Endothelial cell of umbilical vein (primary cell): Measurements from ENCODE around the gene LILRA2. TPM values are rescaled to one million over a fixed set of nuclear protein-coding genes. Genes with fewer than 3 reads are reported as not detected.
"Not testable (repeated sequence)": the region's sequence is repeated elsewhere in the genome, so short reads cannot be mapped to it uniquely, and the experiment has no call there.

Source experiments
- BruUV-seq: library from RNA; stranded (reverse); fragments of 400-500 nt; replicated peaks from 2 replicates; lab custom pipeline; 2021; lab: Mats Ljungman, UMichigan
- CTCF ChIA-PET: fragments of 300-600, 350-600 bp; sonication (Branson Sonifier 250); formaldehyde crosslinking; loops from one replicate; lab custom pipeline; 2021; ENCODE audit warnings: antibody characterized with exemption, inconsistent platforms; lab: Charles Lee
- POLR2A ChIA-PET: fragments of 300-600, 350-600 bp; sonication (Branson Sonifier 250); formaldehyde crosslinking; loops from one replicate; lab custom pipeline; 2021; ENCODE audit warnings: antibody characterized with exemption, inconsistent platforms; lab: Charles Lee
- DNase-seq: peaks from one replicate; pipeline ENCODE4 v3.0.0-alpha.2; 2011; ENCODE audit warnings: low read depth, low spot score
- FAIRE-seq: peaks from 2 replicates; lab custom pipeline; 2011; peaks lifted over from hg19 to GRCh38; lab: Jason Lieb, UNC
- H2AFZ ChIP-seq: 2 replicates; pipeline ENCODE4 v1.6.0; 2012; ENCODE audit warnings: low read depth, low read length, control low read depth, inconsistent platforms
- H3K27ac ChIP-seq: 2 replicates; pipeline ENCODE4 v1.5.1; 2011; ENCODE audit warnings: low read depth, mild to moderate bottlenecking, control low read depth, low read length, moderate library complexity; ENCODE audit not compliant: insufficient read depth
- H3K27me3 ChIP-seq, 2 experiments: 2 replicates each; pipeline versions ENCODE4 v1.6.0 to v1.6.1; 2011; ENCODE audit warnings: low read length in 2 of 2, mixed read lengths in 1 of 2; ENCODE audit not compliant: control insufficient read depth in 2 of 2, insufficient read depth in 2 of 2
- H3K36me3 ChIP-seq, 2 experiments: 2 replicates in 1 of 2; 3 replicates in 1 of 2; pipeline ENCODE4 v1.5.1; 2011; ENCODE audit warnings: low read length in 2 of 2, mild to moderate bottlenecking in 1 of 2, moderate library complexity in 1 of 2; ENCODE audit not compliant: control insufficient read depth in 2 of 2, insufficient read depth in 2 of 2; ENCODE audit errors: extremely low read depth in 1 of 2
- H3K4me1 ChIP-seq: 3 replicates; pipeline ENCODE4 v1.5.1; 2011; ENCODE audit warnings: mild to moderate bottlenecking, low read length; ENCODE audit not compliant: control insufficient read depth, insufficient read depth; ENCODE audit errors: extremely low read depth
- H3K4me2 ChIP-seq: 2 replicates; pipeline ENCODE4 v1.6.1; 2011; ENCODE audit warnings: low read length, control low read depth, mixed read lengths; ENCODE audit not compliant: insufficient read depth
- H3K4me3 ChIP-seq, 3 experiments: fragments of 200-600 bp in 1 of 3; sonication (generic), shearing (Covaris generic) in 1 of 3; replicated peaks in 1 of 3; 2 replicates each; pipeline ENCODE4 v1.5.1; 2011 to 2016; ENCODE audit warnings: control low read depth in 3 of 3, low read length in 3 of 3, mild to moderate bottlenecking in 2 of 3, inconsistent platforms in 1 of 3, low read depth in 1 of 3, moderate library complexity in 1 of 3; ENCODE audit not compliant: insufficient read depth in 1 of 3
- H3K79me2 ChIP-seq: 2 replicates; pipeline ENCODE4 v1.6.0; 2012; ENCODE audit warnings: low read length, inconsistent platforms; ENCODE audit not compliant: control insufficient read depth, insufficient read depth
- H3K9ac ChIP-seq: replicated peaks from 2 replicates; pipeline ENCODE3; 2011; ENCODE audit warnings: low read length, control low read depth; ENCODE audit not compliant: insufficient read depth; ENCODE audit errors: extremely low read depth
- H3K9me1 ChIP-seq: replicated peaks from 3 replicates; pipeline ENCODE4 v1.6.0; 2011; ENCODE audit warnings: mild to moderate bottlenecking, low read length; ENCODE audit not compliant: control insufficient read depth, insufficient read depth; ENCODE audit errors: extremely low read depth
- H3K9me3 ChIP-seq: replicated peaks from 2 replicates; pipeline ENCODE4 v1.5.1; 2012; ENCODE audit warnings: low read length, inconsistent platforms; ENCODE audit not compliant: control insufficient read depth, insufficient read depth
- H4K20me1 ChIP-seq: replicated peaks from 2 replicates; pipeline ENCODE3; 2011; ENCODE audit warnings: mild to moderate bottlenecking, low read length; ENCODE audit not compliant: control insufficient read depth, insufficient read depth; ENCODE audit errors: extremely low read depth
- EZH2 ChIP-seq: IDR thresholded peaks from 2 replicates; pipeline ENCODE4 v1.6.1; 2012; ENCODE audit warnings: borderline replicate concordance, low read depth, mild to moderate bottlenecking, moderate library complexity, low read length, inconsistent platforms; ENCODE audit not compliant: severe bottlenecking
- FOS ChIP-seq: IDR thresholded peaks from 2 replicates; pipeline ENCODE4 v1.6.1; 2011; ENCODE audit warnings: mild to moderate bottlenecking, low read length, moderate library complexity, borderline replicate concordance; ENCODE audit not compliant: insufficient read depth
- GATA2 ChIP-seq: IDR thresholded peaks from 2 replicates; pipeline ENCODE4 v1.7.0; 2011; ENCODE audit warnings: low read depth, mild to moderate bottlenecking, moderate library complexity, mixed read lengths, low read length; ENCODE audit not compliant: insufficient read length, insufficient read depth
- JUN ChIP-seq: IDR thresholded peaks from 2 replicates; pipeline ENCODE4 v1.6.1; 2011; ENCODE audit warnings: borderline replicate concordance, low read depth; ENCODE audit not compliant: insufficient read length, insufficient read depth
- MYC ChIP-seq: IDR thresholded peaks from one replicate; pipeline ENCODE4 v1.6.1; 2011; ENCODE audit warnings: mild to moderate bottlenecking, low read depth, low read length
- POLR2A ChIP-seq: IDR thresholded peaks from 2 replicates; pipeline ENCODE4 v1.6.1; 2012; ENCODE audit warnings: low read depth, mild to moderate bottlenecking, control low read depth, low read length
- POLR2AphosphoS5 ChIP-seq: IDR thresholded peaks from 2 replicates; pipeline ENCODE4 v1.6.1; 2012; ENCODE audit warnings: low read depth, mild to moderate bottlenecking, control low read depth, low read length, moderate library complexity; ENCODE audit not compliant: insufficient read depth
- dilution Hi-C: fragments of 300-500 bp; cut with MboI; formaldehyde crosslinking; loops from one replicate; pipeline ENCODE4 v1.15.0; 2019; ENCODE audit warnings: low sequenced_read_pairs; ENCODE audit not compliant: extremely low pct_ligation_motif_present
- intact Hi-C: fragments of 100-400 bp; cut with micrococcal nuclease; formaldehyde crosslinking; loops from one replicate; pipeline ENCODE4 v1.10.0; 2022
- polyA plus RNA-seq, 4 experiments: library from polyadenylated mRNA; depleted of rRNA in 3 of 4; stranded (reverse) in 3 of 4; unstranded in 1 of 4; fragments of >200 nt; gene quantifications; 2 replicates each; pipeline versions ENCODE4 v1.2.1 to v1.2.3, GENCODE V29; 2011 to 2012; ENCODE audit warnings: missing spikeins in 1 of 4
- total RNA-seq: library from RNA; stranded (reverse); gene quantifications from 2 replicates; pipeline ENCODE4 v1.2.3, GENCODE V29; 2021
- TF ChIP-seq, protein P1 (sequence below): IDR thresholded peaks from 2 replicates; pipeline ENCODE4 v1.6.1; 2011; ENCODE audit not compliant: insufficient read depth, insufficient read length
- TF ChIP-seq, protein P2 (sequence below), 2 donors: IDR thresholded peaks; 1 replicate in 1 of 2; 2 replicates in 1 of 2; pipeline ENCODE4 v1.5.1; 2011; ENCODE audit warnings: low read length in 2 of 2, mild to moderate bottlenecking in 2 of 2, moderate library complexity in 2 of 2, control low read depth in 1 of 2, inconsistent platforms in 1 of 2, low read depth in 1 of 2; ENCODE audit not compliant: insufficient read depth in 1 of 2; ENCODE audit errors: extremely low read depth in 1 of 2

Gene LILRA2
- total and polyA plus RNA-seq, 2 donors (not counting 3 experiments of a cell fraction or from before 2014, with no cell fraction given) = not detected

DNA sequence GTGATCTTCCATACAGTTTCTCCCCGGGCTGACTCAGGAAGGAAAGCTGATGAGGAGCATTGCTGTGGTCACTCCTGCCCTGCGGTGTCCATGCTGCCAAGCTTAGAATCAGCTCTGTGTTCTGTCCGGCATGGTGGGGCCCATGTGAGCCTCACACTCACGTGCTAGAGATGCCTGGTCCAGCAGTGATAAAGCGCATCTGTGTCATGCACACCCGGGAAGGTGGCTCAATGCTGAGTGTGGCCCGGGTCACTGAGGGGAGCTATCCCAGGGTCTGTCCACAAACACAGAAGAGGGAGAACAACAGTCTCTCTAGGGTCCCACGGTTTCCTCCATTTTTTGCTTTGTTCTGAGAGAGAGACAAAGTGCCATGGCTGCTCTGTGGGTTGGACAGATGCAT, 53.2 kb downstream of the LILRA2 start:
- no peaks in the 10 kb centered on the region for H3K9me1 ChIP-seq
- no peaks in the 10 kb centered on the region for H3K79me2 ChIP-seq
- H3K27ac ChIP-seq = no peak overlapping the region
- no peak for FAIRE-seq
- H3K9me3 ChIP-seq = no peaks in the 10 kb centered on the region
- no peak overlapping the region for H3K9ac ChIP-seq
- DNase-seq = no peak
- no peaks in the 10 kb centered on the region for H3K4me1 ChIP-seq
- POLR2A ChIA-PET = no interaction called here
- H3K4me2 ChIP-seq = no peak overlapping the region
- H3K4me3 ChIP-seq = no peak overlapping the region
- TF ChIP-seq POLR2AphosphoS5 (no peak), EZH2 (no peak), MYC (no peak), GATA2 (no peak), POLR2A (no peak), JUN (no peak), FOS (no peak)
- TF ChIP-seq, protein P1, sequence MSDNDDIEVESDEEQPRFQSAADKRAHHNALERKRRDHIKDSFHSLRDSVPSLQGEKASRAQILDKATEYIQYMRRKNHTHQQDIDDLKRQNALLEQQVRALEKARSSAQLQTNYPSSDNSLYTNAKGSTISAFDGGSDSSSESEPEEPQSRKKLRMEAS = no peak
- TF ChIP-seq, protein P2, sequence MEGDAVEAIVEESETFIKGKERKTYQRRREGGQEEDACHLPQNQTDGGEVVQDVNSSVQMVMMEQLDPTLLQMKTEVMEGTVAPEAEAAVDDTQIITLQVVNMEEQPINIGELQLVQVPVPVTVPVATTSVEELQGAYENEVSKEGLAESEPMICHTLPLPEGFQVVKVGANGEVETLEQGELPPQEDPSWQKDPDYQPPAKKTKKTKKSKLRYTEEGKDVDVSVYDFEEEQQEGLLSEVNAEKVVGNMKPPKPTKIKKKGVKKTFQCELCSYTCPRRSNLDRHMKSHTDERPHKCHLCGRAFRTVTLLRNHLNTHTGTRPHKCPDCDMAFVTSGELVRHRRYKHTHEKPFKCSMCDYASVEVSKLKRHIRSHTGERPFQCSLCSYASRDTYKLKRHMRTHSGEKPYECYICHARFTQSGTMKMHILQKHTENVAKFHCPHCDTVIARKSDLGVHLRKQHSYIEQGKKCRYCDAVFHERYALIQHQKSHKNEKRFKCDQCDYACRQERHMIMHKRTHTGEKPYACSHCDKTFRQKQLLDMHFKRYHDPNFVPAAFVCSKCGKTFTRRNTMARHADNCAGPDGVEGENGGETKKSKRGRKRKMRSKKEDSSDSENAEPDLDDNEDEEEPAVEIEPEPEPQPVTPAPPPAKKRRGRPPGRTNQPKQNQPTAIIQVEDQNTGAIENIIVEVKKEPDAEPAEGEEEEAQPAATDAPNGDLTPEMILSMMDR (IDR thresholded peaks at IDR 0.05; ENCODE audit: extremely low read depth in 1 of 2, insufficient read depth in 1 of 2, low read depth in 1 of 2, low read length in 2 of 2) = no peak
- no peak overlapping the region for H2AFZ ChIP-seq
- BruUV-seq = no TSS peak
- H3K27me3 ChIP-seq = no peaks in the 10 kb centered on the region
- no peaks in the 10 kb centered on the region for H4K20me1 ChIP-seq
- dilution Hi-C loops (no loop called here), intact Hi-C loops (no loop called here)
- CTCF ChIA-PET = no interaction called here
- no peaks in the 10 kb centered on the region for H3K36me3 ChIP-seq

DNA sequence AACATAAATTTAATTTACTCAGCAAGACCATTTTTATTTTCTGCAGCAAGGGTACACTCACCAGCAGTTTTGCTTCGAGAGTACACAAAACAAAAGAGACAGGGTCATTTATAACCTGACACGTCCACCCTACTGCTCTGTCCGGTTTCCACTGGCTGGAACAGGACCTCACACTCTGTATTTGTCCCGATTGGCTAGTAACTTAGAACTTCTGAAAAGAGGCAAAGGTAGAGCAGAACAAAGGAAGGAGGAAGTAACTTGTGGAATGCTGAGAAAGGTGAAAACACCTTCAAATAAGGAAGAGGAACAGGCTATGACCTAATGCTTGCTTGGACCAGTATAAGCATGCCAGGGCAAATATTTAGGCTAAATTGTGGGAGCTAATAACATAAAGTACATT, 54.3 kb downstream of the LILRA2 start:
- H3K9me3 ChIP-seq, BruUV-seq, H3K4me3 ChIP-seq, intact Hi-C loops, H3K4me2 ChIP-seq, H3K27me3 ChIP-seq, H4K20me1 ChIP-seq, POLR2A ChIA-PET, H3K36me3 ChIP-seq, H3K9me1 ChIP-seq, H2AFZ ChIP-seq, DNase-seq, H3K79me2 ChIP-seq, dilution Hi-C loops, H3K9ac ChIP-seq, H3K4me1 ChIP-seq, H3K27ac ChIP-seq, FAIRE-seq: not testable (repeated sequence)
- CTCF ChIA-PET = interaction anchor here (1.0 kb wide), 1 partner anchor 12 kb away, joined by 3 read pairs; no protein-coding TSS in a partner anchor

DNA sequence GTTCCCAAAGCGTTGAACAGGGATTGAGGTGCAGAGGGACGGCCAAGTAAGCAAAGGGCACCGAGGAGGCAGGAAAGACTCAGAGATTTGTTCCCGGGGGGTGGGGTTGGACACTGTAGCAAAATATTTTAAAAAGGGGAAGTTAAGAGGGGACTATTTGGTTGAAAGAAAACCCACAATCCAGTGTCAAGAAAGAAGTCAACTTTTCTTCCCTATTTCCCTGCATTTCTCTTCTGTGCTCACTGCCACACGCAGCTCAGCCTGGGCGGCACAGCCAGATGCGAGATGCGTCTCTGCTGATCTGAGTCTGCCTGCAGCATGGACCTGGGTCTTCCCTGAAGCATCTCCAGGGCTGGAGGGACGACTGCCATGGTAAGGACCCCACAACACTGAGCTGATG, 56.7 kb downstream of the LILRA2 start, which contains the start of gene LILRB1:
Gene LILRB1 (plus strand): TSS at position 223 of the 400 bp plus-strand sequence. CDS start 590 bp downstream, outside the sequence.
- DNase-seq, FAIRE-seq, H3K9me1 ChIP-seq, H3K27ac ChIP-seq, H4K20me1 ChIP-seq, POLR2A ChIA-PET, dilution Hi-C loops, H3K27me3 ChIP-seq, BruUV-seq, H3K9me3 ChIP-seq, H3K4me1 ChIP-seq, H3K4me3 ChIP-seq, H3K4me2 ChIP-seq, CTCF ChIA-PET, H3K79me2 ChIP-seq, H3K36me3 ChIP-seq, H3K9ac ChIP-seq, H2AFZ ChIP-seq: not testable (repeated sequence)
- intact Hi-C loops = loop anchor here (5.0 kb wide), 1 partner anchor 333 kb away; no protein-coding TSS in a partner anchor
